ENCODE results near the gene CD300LF.

The CD300LF gene

DNA sequence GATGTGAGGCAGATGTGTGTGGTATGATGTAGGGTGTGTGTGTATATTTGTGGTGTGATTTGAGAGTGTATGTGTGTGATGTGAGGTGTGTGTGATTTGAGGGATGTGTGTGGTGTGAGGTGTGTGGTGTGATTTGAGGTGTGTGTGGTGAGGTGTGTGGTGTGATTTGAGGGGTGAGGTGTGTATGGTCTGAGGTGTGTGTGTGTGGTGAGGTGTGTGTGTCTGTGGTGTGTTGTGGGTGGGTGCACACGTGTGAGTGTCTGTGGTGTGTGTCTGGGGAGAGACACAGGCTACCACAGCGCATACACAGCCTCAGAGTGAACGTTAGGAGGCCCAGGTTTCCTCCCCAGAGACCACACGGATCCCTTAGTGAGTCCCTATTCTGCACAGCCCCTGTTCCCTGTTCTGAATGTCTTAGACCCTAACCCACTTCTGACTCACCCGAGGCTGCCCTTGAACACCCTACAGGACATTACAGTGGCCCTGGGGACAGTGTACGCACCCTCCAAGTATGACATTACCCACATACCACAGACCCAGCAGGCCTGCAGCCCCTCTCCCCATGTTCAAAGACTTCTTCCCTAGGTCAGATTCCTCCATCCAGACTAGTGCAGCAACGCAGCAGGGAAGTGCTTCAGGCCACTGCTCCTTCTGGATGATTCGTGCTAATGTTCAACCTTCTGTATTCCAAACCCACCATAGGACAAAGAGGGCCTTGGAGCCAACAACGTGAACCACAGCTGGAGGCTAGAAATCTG lies 20.8 kb upstream of the CD300LF start:
- H3K36me3 ChIP-seq (ENCODE audit: control insufficient read depth, insufficient read depth, low read length): no peaks in the 10 kb centered on the region
- H3K27ac ChIP-seq (ENCODE audit: low read depth, low read length): no peak overlapping the region
- no peak overlapping the region for H3K9ac ChIP-seq (ENCODE audit: low read length)
- H3K4me1 ChIP-seq (ENCODE audit: control insufficient read depth, insufficient read depth, low read length): no peaks in the 10 kb centered on the region
- no peak overlapping the region for H3K4me3 ChIP-seq (ENCODE audit: low read length)
- peaks cover 18% of the 10 kb centered on the region for H3K27me3 ChIP-seq (ENCODE audit: control insufficient read depth, insufficient read depth, low read length)

DNA sequence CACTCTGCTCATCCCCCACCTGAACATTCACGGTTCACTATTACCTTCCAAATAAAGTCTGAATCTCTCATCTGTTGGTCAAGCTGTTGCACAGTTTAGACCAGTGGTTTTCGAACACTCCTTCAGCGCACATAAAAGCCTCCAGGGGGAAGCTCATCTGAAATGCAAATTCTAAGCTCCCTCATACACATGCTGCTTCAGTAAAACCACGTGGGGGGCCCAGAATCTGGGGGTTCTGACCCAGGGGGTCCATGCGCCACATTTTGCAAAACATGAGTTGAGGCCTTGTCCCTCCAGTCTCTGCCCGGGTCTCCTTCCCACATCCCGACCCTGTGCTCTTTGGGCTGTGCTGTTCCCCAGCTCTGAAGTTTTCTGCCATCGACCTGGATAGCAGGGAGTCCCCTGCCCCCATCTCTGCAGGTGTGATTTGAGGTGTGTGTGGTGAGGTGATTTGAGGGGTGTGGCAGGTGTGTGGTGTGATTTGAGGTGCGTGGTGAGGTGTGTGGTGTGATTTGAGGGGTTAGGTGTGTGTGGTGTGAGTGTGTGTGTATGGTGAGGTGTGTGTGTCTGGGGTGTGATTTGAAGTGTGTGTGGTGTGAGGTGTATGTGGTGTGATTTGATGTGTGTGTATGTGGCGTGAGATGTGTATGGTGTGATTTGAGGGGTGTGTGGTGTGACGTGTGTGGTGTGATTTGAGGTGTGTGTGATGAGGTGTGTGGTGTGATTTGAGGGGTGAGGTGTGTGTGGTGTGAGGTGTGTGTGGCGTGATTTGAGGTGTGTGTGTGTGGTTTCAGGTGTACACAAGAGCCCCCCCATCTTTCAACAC lies 19.5 kb upstream of the CD300LF start:
- no peaks in the 10 kb centered on the region for H3K4me1 ChIP-seq (ENCODE audit: control insufficient read depth, insufficient read depth, low read length)
- no peaks in the 10 kb centered on the region for H3K36me3 ChIP-seq (ENCODE audit: control insufficient read depth, insufficient read depth, low read length)
- H3K27ac ChIP-seq (ENCODE audit: low read depth, low read length): no peak overlapping the region
- no peak overlapping the region for H3K4me3 ChIP-seq (ENCODE audit: low read length)
- peaks cover 6% of the 10 kb centered on the region for H3K27me3 ChIP-seq (ENCODE audit: control insufficient read depth, insufficient read depth, low read length)
- H3K9ac ChIP-seq (ENCODE audit: low read length): no peak overlapping the region

DNA sequence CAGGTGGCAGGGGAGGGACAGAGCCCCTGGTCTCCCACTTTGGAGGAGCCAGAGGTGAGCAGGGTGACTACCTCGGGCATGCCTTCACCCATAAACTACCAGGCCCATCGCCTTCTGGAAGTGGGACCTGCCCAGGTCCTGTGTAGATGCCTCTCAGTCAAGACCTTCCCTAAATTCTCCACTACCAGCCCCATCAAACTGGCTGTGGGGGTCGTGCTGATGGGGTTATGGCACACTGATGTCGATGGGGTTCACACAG lies 18.6 kb upstream of the CD300LF start:
- Histone ChIP-seq H3K27me3 (ENCODE audit: control insufficient read depth, insufficient read depth, low read length) (peaks cover 6% of the 10 kb centered on the region), H3K4me3 (ENCODE audit: low read length) (no peak overlapping the region), H3K36me3 (ENCODE audit: control insufficient read depth, insufficient read depth, low read length) (no peaks in the 10 kb centered on the region), H3K27ac (ENCODE audit: low read depth, low read length) (no peak overlapping the region), H3K9ac (ENCODE audit: low read length) (no peak overlapping the region), H3K4me1 (ENCODE audit: control insufficient read depth, insufficient read depth, low read length) (no peaks in the 10 kb centered on the region)

DNA sequence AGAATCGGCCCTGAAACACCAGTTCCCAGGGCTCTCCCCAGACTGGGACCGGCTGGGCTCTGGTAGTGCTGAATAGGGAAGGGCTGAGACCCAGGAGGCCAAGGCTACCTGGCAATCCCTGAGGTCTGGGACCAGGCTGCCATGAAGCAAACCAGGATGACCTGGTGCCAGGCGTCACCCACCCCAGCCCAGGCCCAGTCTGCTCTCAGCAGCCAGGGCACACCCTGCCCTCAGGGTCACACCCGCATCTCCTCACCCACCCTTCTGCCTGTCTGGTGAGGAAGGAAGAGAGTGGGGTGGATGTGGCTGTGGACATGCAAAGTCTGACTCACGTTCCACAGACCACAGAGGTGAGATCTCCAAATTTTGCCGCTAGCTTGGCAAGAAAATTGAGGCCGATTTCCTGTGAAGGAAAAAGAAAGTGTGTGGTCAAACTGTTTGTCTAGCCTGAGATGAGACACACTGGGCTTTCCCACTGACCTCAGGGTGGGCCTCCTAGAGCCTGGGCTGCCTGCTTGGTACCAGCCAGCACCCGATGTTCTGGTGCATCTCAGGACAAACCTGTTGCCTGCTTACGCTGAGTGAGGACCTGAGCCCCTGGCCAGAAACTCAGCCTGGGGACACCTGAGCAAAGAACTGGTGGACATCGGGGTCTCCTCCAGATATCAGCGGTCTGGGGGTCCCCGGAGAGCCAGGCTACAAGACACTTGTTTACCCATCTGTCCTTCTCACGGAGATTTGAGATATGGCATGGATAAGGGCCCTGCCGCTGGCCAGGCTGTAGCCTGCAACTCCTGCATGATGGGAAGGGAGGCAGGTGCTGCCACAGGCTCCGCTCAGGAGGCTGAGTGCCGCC lies 18.0 kb upstream of the CD300LF start:
- H3K9ac ChIP-seq (ENCODE audit: low read length): no peak overlapping the region
- no peak overlapping the region for H3K27ac ChIP-seq (ENCODE audit: low read depth, low read length)
- H3K27me3 ChIP-seq (ENCODE audit: control insufficient read depth, insufficient read depth, low read length): peaks cover 6% of the 10 kb centered on the region
- no peaks in the 10 kb centered on the region for H3K4me1 ChIP-seq (ENCODE audit: control insufficient read depth, insufficient read depth, low read length)
- H3K36me3 ChIP-seq (ENCODE audit: control insufficient read depth, insufficient read depth, low read length): no peaks in the 10 kb centered on the region
- no peak overlapping the region for H3K4me3 ChIP-seq (ENCODE audit: low read length)

DNA sequence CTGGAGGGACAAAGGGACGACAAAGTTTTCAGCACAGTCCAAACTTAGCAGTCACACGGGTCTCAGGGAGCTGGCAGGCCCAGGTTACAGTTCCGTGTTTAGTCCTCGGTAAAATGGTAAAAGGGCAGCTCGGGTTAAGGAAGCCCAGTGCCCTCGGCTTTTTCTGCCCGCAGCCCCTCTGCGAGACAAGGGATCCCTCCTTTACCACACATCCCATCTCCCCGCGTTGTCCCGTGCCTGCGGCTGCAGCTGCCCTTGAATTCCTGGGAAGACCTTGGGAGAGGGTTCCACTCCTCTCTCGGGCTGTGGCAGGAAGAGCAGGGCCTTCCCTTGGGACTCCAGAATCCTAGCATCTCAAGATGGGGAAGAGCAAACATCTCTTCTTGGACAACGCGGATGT lies 17.1 kb upstream of the CD300LF start:
- H3K27me3 ChIP-seq (ENCODE audit: control insufficient read depth, insufficient read depth, low read length): peaks cover 6% of the 10 kb centered on the region
- H3K27ac ChIP-seq (ENCODE audit: low read depth, low read length): no peak overlapping the region
- no peak overlapping the region for H3K4me3 ChIP-seq (ENCODE audit: low read length)
- H3K36me3 ChIP-seq (ENCODE audit: control insufficient read depth, insufficient read depth, low read length): no peaks in the 10 kb centered on the region
- no peaks in the 10 kb centered on the region for H3K4me1 ChIP-seq (ENCODE audit: control insufficient read depth, insufficient read depth, low read length)
- H3K9ac ChIP-seq (ENCODE audit: low read length): no peak overlapping the region

DNA sequence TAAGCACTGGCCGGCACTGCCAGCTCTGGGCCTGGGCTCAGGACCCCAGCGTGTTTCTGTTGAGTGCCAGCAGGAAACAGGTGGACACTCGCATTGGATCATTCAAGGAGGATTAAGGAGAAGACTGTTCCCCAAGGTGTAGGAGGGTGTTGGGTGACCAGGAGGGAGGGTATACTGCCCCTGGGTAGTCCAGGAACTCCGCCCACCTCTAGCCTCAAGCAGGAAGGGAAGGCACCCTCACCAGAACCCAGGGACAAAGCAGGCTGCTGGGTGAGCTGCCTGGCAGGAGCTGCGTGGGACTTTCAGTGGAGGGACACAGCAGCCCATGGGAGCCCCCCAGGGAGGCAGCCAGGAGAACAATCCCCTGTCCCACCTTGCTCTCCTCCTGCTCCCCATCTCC lies 16.6 kb upstream of the CD300LF start:
- Histone ChIP-seq H3K27ac (ENCODE audit: low read depth, low read length) (no peak overlapping the region), H3K27me3 (ENCODE audit: control insufficient read depth, insufficient read depth, low read length) (peaks cover 6% of the 10 kb centered on the region), H3K36me3 (ENCODE audit: control insufficient read depth, insufficient read depth, low read length) (no peaks in the 10 kb centered on the region), H3K4me3 (ENCODE audit: low read length) (no peak overlapping the region), H3K9ac (ENCODE audit: low read length) (no peak overlapping the region), H3K4me1 (ENCODE audit: control insufficient read depth, insufficient read depth, low read length) (no peaks in the 10 kb centered on the region)

DNA sequence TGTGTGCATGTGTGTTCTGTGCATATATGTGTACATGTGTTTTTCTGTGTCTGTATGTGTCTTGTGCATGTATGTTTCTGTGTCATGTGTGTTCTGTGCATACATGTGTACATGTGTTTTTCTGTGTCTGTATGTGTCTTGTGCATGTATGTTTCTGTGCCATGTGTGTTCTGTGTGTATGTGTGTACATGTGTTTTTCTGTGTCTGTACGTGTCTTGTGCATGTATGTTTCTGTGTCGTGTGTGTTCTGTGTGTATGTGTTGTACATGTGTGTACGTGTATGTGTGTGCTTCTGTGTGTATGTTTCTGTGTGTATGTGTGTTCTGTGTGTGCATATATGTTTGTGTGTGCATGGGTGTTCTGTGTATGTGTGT lies 16.0 kb upstream of the CD300LF start:
- Histone ChIP-seq H3K27me3 (ENCODE audit: control insufficient read depth, insufficient read depth, low read length) (peaks cover 6% of the 10 kb centered on the region), H3K4me3 (ENCODE audit: low read length) (no peak overlapping the region), H3K9ac (ENCODE audit: low read length) (no peak overlapping the region), H3K36me3 (ENCODE audit: control insufficient read depth, insufficient read depth, low read length) (no peaks in the 10 kb centered on the region), H3K4me1 (ENCODE audit: control insufficient read depth, insufficient read depth, low read length) (no peaks in the 10 kb centered on the region), H3K27ac (ENCODE audit: low read depth, low read length) (no peak overlapping the region)

DNA sequence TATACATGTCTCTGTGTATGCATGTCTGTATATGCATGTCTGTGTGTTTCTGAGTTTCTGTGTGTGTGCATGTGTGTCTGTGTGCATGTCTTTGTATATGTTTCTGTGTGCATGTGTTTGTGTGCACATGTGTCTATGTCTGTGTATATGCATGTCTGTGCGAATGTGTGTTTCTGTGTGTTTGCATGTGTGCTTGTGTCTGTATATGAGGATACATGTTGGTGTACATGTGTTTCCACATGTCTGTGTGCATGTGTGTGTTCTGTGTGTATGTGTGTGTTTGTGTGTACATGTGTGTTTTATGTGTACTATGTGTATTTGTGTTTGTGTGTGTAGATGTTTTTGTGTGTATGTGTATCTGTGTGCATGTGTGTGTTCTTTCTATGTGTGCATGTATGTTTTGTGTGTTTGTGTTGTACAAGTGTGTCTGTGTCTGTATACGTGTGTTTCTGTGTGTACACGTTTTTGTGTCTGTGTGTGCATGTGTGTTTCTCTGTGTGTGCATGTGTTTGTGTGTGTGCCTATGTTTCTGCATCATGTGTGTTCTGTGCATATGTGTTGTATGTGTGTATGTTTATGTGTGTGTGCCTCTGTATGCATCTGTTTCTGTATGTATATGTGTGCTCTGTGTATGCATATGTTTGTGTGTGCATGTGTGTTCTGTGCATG lies 15.4 kb upstream of the CD300LF start:
- H3K9ac ChIP-seq (ENCODE audit: low read length): no peak overlapping the region
- H3K27me3 ChIP-seq (ENCODE audit: control insufficient read depth, insufficient read depth, low read length): peaks cover 6% of the 10 kb centered on the region
- H3K4me3 ChIP-seq (ENCODE audit: low read length): no peak overlapping the region
- H3K4me1 ChIP-seq (ENCODE audit: control insufficient read depth, insufficient read depth, low read length): no peaks in the 10 kb centered on the region
- H3K36me3 ChIP-seq (ENCODE audit: control insufficient read depth, insufficient read depth, low read length): no peaks in the 10 kb centered on the region
- H3K27ac ChIP-seq (ENCODE audit: low read depth, low read length): no peak overlapping the region

DNA sequence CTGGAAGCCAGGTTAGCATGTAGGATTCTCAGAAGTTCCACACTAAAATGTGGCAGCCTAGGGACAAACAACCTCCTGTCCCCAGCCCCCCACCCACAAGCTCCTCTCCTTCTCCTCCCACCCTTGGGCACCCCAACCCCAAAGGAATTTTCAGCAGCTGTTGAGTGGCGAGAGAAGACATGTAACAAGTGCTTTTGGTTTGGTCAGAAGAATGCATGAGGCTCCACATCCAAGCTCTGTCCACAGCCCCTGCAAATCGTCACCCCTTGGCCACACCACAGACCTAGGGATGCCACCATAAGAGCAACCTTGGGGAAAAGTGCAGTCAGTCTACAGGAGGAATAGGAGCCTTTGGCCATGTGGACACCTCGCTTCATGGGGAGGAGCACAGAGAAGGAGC lies 12.4 kb upstream of the CD300LF start:
- no peak overlapping the region for H3K27ac ChIP-seq (ENCODE audit: low read depth, low read length)
- no peak overlapping the region for H3K9ac ChIP-seq (ENCODE audit: low read length)
- H3K27me3 ChIP-seq (ENCODE audit: control insufficient read depth, insufficient read depth, low read length): no peaks in the 10 kb centered on the region
- no peaks in the 10 kb centered on the region for H3K4me1 ChIP-seq (ENCODE audit: control insufficient read depth, insufficient read depth, low read length)
- H3K36me3 ChIP-seq (ENCODE audit: control insufficient read depth, insufficient read depth, low read length): no peaks in the 10 kb centered on the region
- no peak overlapping the region for H3K4me3 ChIP-seq (ENCODE audit: low read length)

DNA sequence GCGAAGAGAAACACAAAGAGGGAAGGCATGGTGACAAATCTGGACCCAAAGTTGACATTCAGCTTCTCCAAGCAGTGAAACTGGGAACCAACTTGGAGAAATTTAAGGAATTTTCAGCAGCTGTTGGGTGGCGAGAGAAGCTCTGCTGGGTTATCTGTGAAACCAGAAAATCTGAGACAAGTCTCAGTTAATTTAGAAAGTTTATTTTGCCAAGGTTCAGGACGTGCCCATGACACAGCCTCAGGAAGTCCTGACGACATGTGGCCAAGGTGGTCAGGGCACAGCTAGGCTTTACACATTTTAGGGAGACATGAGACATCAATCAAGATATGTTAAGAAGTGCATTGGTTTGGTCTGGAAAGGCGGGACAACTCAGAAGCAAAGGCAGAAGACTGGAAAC lies 11.2 kb upstream of the CD300LF start:
- no peak overlapping the region for H3K9ac ChIP-seq (ENCODE audit: low read length)
- H3K4me1 ChIP-seq (ENCODE audit: control insufficient read depth, insufficient read depth, low read length): no peaks in the 10 kb centered on the region
- no peak overlapping the region for H3K27ac ChIP-seq (ENCODE audit: low read depth, low read length)

DNA sequence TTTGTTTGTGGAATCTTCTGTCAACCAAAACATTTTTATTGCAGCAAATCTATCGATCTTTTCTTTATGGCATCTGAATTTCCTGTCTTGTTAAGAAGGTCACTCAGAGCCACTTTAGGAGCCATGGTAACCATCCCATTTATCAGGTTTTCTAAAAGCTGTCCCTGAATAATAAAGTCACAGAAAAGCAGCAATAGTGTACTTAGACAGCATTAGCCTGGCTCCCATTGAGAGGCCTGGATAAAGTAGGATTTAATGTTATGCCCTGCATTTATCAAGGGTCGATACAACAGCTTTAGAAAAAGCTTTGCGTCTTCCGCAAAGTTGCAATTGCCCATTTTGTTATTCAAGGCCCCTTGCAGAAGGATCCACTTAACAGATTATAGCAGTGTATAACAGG lies 10.1 kb upstream of the CD300LF start:
- no peaks in the 10 kb centered on the region for H3K36me3 ChIP-seq (ENCODE audit: control insufficient read depth, insufficient read depth, low read length)
- H3K4me1 ChIP-seq (ENCODE audit: control insufficient read depth, insufficient read depth, low read length): no peaks in the 10 kb centered on the region
- H3K27me3 ChIP-seq (ENCODE audit: control insufficient read depth, insufficient read depth, low read length): no peaks in the 10 kb centered on the region
- H3K27ac ChIP-seq (ENCODE audit: low read depth, low read length): no peak overlapping the region
- H3K9ac ChIP-seq (ENCODE audit: low read length): no peak overlapping the region
- no peak overlapping the region for H3K4me3 ChIP-seq (ENCODE audit: low read length)

More for the DNA sequence above, 11.2 kb upstream of the CD300LF start:
- Histone ChIP-seq H3K4me3 (ENCODE audit: low read length) (no peak overlapping the region), H3K27me3 (ENCODE audit: control insufficient read depth, insufficient read depth, low read length) (no peaks in the 10 kb centered on the region), H3K36me3 (ENCODE audit: control insufficient read depth, insufficient read depth, low read length) (no peaks in the 10 kb centered on the region)

DNA sequence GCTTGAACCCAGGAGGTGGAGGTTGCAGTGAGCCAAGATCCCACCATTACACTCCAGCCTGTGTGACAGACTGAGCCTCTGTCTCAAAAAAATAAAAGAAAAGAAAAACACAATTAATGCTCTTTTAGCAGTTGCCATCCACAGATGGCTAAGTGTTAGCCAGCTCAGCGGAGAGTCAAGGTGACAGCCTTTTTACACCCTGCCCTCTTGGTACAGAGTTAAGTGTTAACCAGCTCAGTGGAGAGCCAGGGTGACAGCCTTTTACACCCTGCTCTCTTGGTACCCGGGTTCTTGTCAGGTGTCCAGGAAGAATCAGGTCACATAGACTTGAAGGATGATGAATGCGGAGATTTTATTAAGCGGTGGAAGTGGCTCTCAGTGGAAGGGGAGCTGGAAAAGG lies 7.8 kb upstream of the CD300LF start:
- Histone ChIP-seq H3K4me1 (ENCODE audit: control insufficient read depth, insufficient read depth, low read length) (no peaks in the 10 kb centered on the region), H3K27me3 (ENCODE audit: control insufficient read depth, insufficient read depth, low read length) (no peaks in the 10 kb centered on the region), H3K9ac (ENCODE audit: low read length) (no peak overlapping the region), H3K27ac (ENCODE audit: low read depth, low read length) (no peak overlapping the region), H3K4me3 (ENCODE audit: low read length) (no peak overlapping the region), H3K36me3 (ENCODE audit: control insufficient read depth, insufficient read depth, low read length) (no peaks in the 10 kb centered on the region)
